ENCODE measurements around the gene RPL13A.

- TF ChIP-seq YY1 (IDR thresholded peaks at IDR 0.05; ENCODE audit: insufficient read depth, insufficient read length) = no peak
- TF ChIP-seq ZNF274 (IDR thresholded peaks at IDR 0.05; ENCODE audit: low read depth, low read length) = no peak
- TF ChIP-seq SUZ12 (IDR thresholded peaks at IDR 0.05; ENCODE audit: extremely low read depth, insufficient read depth, insufficient read length) = no peak
Observed at GRCh38 chr19:49530708-49531107, 43.3 kb downstream of the RPL13A start.

Data from NT2/D1 (cell line).